GM12874 (cell line): ENCODE data around the gene GRAMD4.

Source experiments
- TF ChIP-seq, protein P1 (sequence below): IDR thresholded peaks from 2 replicates; pipeline ENCODE4 v1.5.1; 2011; ENCODE audit warnings: low read depth, mild to moderate bottlenecking, control low read depth, low read length, moderate library complexity; ENCODE audit not compliant: insufficient read depth

Gene GRAMD4, protein sequence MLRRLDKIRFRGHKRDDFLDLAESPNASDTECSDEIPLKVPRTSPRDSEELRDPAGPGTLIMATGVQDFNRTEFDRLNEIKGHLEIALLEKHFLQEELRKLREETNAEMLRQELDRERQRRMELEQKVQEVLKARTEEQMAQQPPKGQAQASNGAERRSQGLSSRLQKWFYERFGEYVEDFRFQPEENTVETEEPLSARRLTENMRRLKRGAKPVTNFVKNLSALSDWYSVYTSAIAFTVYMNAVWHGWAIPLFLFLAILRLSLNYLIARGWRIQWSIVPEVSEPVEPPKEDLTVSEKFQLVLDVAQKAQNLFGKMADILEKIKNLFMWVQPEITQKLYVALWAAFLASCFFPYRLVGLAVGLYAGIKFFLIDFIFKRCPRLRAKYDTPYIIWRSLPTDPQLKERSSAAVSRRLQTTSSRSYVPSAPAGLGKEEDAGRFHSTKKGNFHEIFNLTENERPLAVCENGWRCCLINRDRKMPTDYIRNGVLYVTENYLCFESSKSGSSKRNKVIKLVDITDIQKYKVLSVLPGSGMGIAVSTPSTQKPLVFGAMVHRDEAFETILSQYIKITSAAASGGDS

DNA sequence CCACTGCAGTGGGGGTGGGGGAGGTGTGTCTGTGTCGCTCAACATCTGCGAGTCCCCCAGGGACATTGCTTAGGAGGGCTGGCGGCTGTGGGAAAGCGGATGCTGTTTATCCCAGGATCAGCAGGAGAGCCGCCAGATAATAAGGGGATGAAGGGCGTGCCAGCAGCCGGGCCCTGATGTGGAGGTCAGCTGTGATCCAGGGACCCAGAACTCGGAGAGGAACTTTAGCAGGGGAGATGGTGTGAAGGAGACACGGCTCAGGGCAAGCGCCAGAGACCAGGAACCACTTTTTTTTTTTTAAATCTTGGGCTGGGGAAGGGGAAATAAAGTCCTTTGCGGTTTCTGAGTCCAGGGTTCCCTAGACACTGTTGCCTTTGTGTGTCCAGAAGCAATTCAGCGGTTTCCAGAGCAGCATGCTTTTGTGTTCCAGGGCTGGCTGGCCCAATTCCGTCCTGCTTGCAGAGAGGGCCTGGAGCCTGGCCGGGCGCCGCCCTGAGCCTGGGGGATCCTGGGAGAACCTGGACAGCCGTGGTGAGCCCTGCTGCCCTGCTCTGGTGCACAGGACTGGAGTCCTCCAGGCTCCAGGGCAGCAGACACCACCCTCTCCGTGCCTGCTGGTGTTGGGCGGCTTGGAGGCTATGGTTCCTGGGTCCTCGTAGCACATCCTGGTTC lies at the start of gene GRAMD4:
GRAMD4 (plus strand) TSS at position 557 of the 672 bp plus-strand sequence. CDS start 6,414 bp downstream, outside the sequence.
- TF ChIP-seq, protein P1, sequence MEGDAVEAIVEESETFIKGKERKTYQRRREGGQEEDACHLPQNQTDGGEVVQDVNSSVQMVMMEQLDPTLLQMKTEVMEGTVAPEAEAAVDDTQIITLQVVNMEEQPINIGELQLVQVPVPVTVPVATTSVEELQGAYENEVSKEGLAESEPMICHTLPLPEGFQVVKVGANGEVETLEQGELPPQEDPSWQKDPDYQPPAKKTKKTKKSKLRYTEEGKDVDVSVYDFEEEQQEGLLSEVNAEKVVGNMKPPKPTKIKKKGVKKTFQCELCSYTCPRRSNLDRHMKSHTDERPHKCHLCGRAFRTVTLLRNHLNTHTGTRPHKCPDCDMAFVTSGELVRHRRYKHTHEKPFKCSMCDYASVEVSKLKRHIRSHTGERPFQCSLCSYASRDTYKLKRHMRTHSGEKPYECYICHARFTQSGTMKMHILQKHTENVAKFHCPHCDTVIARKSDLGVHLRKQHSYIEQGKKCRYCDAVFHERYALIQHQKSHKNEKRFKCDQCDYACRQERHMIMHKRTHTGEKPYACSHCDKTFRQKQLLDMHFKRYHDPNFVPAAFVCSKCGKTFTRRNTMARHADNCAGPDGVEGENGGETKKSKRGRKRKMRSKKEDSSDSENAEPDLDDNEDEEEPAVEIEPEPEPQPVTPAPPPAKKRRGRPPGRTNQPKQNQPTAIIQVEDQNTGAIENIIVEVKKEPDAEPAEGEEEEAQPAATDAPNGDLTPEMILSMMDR, result no peak

DNA sequence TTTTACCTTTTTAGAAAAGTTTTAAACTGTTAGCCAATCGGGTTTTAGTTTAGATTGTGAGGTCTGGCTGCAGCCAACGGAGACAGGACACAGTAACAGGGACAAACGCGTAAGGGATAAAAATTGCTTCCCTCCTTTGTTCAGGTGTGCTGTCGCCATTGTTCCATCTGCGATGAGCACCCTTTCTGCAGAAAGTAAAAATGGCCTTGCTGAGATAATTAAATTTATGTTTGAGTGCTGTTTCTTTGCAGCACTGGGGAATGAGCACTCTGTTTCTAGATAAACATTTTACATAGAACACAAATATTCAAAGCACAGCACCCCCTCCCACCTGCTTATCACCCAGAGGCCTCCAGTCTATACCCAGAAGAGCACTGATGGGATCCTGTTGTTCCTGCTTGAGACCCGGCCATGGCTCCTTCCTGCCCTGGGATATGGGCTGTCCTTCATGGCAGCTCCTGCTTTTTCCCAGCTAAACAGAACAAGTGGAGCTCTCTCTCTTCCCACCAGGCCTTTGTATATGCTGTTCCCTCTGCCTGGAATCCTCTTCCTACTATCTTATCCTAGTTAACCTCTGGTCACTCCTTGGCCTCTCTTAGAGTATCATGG lies 48.4 kb upstream of the GRAMD4 start:
- TF ChIP-seq, protein P1, result no peak

DNA sequence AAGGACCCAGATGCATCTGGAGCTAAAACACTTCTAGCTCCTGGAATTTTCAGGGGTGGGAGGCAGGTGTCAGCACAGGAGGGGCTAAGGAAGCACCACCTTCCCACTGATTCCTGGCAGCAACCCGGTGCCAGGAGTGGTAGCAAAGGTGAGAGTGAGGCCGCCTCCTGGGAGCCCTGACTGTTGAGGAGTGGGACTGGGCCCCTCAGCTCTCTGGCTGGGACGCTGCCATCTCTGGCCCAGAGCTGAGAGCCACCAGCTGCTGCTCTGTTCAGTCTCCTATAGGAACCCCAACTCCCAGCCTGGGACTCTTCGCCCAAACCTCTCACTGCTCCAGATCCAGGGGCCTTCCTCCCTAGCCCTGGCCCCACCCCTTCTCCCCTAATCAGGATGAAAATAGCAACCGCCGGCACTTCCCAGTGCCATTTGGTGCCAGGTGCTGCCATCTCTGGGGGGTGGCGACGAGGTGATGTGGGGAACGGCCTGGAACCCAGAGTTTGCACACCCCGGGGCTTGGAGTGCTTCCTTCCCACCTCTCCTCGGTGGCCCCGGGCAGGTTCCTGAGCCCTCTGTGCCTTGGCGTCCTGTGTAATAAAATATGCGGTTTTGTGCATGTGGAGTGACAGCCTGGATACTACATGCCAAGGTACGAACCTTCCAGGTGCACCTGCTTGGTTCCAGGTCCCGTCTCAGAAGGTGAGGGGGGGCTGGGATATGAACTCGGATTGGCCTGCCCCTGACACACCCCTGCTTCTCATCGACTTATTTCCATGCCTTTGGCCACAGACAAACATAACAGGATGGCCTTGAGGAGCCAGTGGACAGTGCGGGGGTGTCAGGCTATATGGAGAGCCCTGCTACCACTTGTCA lies 47.0 kb upstream of the GRAMD4 start:
- TF ChIP-seq, protein P1, result no peak

DNA sequence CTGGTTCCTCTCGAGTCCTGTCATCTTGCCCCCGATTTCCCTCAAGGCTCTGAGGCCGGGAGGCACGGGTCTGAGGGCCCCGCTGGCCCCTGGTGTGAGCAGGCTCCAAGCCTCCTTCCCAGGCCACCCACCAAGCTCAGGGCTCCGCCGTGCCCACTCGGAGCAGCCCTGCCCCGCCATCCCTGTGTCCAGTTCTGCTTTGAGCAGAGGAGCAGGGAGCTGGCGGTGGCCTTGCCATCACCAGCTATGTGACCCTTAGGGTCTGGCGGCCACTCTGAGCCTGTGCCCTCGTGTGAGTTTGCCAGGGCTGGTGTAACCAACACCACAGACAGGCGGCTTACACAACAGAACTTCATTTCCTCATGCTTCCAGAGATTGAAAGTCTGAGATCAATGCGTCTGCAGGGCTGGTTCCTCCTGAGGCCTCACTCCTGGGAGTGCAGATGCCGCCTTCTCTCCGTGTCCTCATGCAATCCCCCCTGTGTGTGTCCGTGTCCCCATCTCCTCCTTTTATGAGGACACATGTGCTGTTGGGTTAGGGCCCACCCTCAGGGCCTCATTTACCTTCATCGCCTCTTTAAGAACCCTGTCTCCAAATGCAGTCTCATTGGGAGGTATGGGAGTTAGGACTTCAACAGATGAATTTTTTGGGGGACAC lies 46.3 kb upstream of the GRAMD4 start:
- TF ChIP-seq, protein P1, result no peak

DNA sequence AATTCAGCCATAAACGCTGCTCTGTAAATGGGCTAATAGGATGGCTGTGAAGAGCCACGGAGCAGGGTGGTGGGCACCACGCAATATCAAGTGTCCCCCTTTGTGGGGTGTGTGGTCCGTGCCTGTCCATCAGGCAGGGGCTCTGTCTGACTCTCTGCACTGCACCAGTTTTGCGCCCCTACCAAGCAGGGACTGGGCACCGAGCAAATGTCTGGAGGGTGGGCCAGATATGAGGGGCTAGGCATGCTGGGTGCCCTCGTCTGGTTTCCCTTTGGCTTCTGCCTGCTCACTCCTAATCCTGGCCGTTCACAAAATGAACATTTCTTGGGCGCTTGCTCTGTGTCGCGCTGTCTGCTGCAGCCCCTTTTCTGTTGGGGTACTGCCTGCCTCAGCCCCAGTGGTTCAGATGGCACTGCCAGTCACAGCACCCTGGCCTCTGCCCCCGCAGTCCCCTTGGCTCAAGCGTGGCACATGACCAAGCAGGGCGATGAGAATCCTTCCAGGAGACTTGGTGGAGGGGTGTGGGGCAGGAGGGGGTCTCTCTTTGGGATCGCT lies 45.7 kb upstream of the GRAMD4 start:
- TF ChIP-seq, protein P1, result no peak

DNA sequence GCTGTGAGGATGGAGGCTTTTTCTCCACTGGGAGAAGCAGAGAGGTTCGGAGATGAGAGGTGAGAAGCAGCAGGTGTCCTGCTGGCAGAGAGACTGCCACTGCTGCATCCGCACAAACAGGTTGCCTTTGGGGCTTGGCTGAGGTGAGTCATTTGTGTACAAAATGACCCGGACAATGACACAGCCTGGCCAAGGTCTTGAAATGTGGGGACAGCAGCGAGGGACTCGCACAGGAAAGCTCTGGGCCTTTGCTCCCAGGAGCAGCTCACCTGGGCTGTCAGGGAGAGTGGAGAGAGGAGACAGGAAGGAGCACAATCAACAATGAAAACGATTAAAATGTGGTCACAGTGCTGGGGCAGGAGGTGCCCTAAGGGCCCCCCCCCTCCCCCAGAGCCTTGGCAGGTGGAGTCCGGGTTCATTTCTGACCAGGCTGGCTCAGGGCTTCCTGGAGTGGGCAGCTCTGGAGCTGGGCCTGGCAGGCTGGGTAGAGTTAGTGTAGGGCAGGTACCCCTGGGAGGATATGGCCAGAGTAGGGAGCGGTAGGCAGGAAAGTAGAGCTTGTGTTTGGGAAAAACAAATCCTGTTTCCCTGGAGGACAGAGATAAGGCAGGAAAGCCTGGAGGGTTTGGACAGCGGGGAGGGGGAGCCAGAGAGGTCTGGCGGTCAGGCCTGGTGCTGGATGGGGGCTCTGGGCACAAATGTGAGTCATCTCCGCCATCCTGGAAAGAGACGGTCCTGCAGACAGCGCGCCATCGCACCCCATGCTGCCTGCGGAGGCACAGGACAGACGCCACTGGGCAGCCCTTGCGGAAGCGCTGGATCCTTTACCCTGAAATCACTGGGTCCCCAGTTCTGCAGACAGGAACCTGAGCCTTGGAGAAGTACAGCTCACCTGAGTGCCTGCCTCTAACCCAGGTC lies 44.9 kb upstream of the GRAMD4 start:
- TF ChIP-seq, protein P1, result no peak
